ENCODE data around the gene KRT6C.

DNA sequence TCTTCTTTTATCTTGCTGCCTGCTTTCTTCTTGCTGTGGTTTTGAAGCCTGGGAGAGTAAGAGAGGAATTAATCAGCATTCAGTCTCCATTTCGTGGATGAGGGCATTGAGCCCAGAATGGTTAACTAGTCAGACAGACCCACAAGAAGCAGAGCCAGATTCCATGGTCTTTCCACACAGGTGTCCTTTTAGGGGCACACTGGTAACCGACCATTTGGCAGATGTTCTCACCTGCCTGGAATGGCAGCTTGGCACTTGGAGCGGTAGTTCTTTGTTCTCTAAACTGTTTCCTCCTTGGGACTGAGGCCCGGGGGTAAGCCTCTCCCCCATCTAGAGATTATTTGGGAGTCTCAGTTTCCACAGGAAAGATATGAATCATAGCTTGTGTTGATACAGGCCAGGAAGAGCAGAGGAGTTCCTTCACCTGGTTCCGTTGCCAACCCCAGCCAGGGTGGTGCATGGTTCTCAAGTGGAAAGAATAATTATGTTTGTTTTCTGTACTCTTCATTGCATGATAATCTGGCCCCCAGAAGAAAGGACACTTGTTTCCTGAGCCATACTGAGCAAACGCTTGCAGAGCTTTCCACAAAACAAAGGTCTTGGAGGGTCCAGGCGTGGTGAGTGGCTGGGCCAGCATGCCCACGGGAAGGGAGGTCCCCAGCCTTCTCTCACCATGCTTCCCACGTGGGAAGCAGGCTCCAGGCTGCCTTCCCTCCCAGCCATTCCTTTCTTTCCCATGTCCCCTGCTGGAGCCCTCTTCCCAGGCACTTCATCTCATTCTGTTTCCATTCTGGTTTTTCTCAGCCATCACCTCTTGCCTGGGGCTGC is 37.4 kb downstream of the KRT6C start:
- TF ChIP-seq, protein P1, sequence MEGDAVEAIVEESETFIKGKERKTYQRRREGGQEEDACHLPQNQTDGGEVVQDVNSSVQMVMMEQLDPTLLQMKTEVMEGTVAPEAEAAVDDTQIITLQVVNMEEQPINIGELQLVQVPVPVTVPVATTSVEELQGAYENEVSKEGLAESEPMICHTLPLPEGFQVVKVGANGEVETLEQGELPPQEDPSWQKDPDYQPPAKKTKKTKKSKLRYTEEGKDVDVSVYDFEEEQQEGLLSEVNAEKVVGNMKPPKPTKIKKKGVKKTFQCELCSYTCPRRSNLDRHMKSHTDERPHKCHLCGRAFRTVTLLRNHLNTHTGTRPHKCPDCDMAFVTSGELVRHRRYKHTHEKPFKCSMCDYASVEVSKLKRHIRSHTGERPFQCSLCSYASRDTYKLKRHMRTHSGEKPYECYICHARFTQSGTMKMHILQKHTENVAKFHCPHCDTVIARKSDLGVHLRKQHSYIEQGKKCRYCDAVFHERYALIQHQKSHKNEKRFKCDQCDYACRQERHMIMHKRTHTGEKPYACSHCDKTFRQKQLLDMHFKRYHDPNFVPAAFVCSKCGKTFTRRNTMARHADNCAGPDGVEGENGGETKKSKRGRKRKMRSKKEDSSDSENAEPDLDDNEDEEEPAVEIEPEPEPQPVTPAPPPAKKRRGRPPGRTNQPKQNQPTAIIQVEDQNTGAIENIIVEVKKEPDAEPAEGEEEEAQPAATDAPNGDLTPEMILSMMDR (IDR thresholded peaks at IDR 0.05 in 4 of 5, conservative IDR thresholded peaks at IDR 0.05 in 1 of 5), result no peak
- TF ChIP-seq POLR2A (IDR thresholded peaks at IDR 0.05), result no peak

All from gastrocnemius medialis (tissue), 4 donors.